IPS DF 19.7 (cell line): Measurements from ENCODE around the gene MOB3C.
"Not testable (repeated sequence)": the region's sequence is repeated elsewhere in the genome, so short reads cannot be mapped to it uniquely, and the experiment has no call there.

Experiments
- DNase-seq: peaks from one replicate; pipeline ENCODE4 v3.0.0-alpha.2; 2013; ENCODE audit warnings: low read depth, low spot score

The MOB3C gene

DNA sequence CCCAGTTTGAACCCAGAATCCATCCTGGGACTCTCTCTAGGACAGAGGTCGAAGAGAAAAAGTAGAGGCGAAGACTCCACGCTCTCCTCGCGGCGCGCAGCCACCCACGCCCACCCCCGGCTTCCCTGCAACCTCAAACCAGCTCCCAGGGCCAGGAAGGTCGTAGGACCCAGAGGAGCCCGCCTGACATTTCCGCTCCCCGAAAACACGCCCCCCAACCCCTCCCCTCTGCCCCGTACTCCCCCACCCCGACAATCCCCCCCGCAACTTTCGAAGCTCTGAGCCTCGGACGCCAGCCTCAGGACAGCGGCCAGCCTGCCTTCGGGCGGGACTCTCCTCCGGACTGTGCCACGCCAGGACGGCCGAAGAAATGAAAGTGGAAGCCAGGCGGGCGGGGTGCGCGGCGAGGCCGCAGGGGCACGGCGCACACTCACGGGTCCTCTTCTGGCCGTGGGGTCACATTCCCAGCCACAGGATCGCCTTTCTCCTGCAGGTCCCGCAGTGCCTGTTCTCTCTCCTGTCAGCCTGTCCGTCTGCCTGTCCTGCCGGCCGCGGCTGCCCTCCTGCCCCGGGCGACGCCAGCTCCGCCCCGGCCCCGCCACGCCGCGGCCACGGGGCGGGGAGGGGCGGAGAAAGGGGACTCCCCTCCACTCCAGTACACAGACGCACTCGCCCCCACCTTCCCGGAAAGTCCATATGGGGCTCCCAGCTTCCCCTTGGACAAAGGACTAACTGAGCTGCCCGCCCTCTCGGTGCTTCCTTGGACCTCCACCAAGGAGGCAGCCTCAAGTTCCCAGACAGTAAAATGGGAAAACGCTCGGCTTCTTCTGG lies at the start of gene MOB3C:
TSS of gene MOB3C (minus strand) at position 535 of the 831 bp plus-strand sequence. CDS start 3,490 bp downstream, outside the sequence.
- DNase-seq = no peak

DNA sequence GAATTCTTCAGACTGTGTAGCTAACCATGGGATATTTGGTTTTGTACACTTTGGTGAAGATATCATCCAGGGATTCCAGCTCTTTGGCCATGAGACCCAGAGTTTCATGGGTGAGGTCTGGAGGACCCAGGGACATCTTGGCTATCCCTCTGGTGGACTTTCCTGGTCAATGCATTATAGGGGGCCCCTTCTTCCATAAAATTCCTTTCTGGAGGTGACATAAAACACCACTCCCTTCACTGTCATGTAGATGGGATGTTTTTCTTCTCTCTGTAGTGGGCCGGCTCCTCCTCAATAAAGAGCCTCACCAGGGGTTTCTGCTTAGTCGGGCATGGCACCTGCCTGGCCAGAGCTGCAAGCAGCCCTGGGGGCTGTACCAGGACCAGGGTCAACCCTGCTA lies 49.4 kb upstream of the MOB3C start:
- DNase-seq = no peak

DNA sequence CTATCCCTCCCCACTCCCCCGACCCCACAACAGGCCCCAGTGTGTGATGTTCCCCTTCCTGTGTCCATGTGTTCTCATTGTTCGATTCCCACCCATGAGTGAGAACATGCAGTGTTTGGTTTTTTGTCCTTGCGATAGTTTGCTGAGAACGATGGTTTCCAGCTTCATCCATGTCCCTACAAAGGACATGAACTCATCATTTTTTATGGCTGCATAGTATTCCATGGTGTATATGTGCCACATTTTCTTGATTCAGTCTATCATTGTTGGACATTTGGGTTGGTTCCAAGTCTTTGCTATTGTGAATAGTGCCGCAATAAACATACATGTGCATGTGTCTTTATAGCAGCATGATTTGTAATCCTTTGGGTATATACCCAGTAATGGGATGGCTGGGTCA lies 46.3 kb upstream of the MOB3C start:
- DNase-seq = not testable (repeated sequence)

DNA sequence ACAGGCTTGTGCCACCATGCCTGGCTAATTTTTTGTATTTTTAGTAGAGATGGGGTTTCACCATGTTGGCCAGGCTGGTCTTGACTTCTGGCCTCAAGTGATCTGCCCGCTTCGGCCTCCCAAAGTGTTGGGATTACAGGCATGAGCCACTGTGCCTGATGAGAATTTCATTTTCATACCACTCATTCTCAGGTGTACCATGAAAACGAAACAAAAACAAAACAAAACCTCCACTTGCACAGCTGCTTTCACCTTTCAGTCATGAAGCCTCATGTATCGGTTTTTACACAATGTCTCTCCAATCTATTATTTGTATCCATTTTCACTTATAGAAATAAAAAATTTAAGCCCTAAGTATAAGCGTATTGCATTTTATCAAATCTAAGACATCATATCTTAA lies 43.5 kb upstream of the MOB3C start:
- not testable (repeated sequence) for DNase-seq

DNA sequence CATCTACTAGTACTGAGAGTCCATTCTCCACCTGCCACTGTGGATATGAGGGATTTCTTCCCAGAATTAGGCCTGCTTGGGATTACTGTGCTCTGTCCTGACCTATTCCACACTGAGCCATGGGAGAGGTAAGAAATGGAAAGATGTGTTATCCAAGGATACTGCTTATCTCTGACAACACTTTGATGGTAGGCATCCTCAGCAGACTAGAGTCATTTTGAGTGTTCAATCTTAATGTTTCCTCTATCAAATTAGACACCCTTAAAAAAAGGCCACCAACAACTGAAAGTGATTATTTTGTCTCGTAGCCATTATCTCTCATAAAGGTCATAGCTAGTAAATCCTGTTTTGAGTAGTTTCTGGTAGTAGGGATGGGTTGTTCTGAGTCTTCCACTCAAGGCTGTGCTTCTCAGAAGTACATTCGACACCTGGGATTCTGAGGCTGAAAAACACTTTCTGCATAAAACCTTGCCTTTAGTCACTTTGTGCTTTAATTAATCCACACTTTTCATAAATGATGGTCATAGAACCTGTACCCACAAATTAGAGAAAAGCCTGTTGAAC lies 42.8 kb upstream of the MOB3C start:
- DNase-seq = no peak

DNA sequence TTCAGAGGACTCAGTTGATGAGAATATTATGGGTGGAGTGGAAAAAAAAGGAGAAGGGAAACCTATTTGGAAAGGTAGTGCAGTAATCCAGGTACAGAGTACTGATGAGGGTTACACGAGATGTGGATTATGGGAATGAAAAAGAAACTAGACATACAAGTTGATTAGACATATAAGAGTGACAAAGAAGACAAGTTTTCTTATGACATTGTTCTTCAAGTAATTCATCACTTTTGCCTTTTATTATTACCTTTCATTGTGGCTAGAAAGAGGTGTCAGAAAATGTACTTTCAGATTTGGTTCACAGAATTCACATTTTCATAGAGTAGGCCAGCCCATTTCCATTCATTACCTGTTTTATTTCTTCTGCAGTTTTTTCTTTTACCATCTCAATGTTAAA lies 41.2 kb upstream of the MOB3C start:
- DNase-seq = no peak

DNA sequence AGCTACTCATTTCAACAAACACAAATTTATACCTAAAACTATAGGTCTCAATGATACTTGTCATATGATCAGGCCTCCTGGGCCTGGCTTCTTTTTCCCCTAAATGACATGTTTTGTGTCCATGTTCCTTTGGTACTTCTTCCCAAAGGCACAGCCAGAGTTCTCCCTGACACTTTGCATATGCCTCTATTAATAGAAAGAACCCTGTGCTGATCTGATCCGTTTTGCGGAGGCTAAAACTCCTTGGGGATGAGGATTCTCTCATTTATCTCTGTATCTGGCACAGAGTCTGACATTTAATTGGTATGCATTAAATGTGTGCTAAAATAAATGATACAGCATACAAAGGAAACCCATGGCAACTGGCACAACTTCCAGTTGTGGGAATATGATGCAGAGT lies 40.0 kb upstream of the MOB3C start:
- no peak for DNase-seq

DNA sequence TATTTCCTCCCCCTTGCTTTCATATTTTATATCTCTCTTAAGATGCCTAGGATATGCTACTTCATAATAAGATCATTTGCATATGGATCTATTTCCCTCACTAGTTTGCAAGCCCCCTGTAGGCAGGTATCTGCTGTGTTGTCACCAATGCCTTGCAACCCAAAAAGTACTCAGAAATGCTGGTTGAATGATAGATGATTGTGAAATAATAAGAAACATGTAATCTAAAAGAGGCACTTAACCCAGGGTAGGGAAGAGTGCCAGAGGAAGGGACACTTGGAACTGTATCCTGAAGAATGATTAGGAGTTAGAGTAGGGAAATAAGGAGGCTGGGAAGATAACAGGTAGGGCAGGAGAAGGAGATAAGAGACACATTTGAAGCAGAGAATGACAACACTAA lies 39.2 kb upstream of the MOB3C start:
- no peak for DNase-seq

DNA sequence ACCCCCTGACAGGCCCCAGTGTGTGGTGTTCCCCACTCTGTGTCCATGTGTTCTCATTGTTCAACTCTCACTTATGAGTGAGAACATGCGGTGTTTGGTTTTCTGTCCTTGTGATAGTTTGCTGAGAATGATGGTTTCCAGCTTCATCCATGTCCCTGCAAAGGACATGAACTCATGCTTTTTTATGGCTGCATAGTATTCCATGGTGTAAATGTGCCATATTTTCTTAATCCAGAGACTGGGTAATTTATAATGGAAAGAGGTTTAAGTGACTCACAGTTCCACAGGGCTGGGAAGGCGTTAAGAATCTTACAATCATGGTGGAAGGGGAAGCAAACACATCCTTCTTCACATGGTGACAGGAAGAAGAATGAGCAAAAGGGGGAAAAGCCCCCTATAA lies 38.1 kb upstream of the MOB3C start:
- not testable (repeated sequence) for DNase-seq

DNA sequence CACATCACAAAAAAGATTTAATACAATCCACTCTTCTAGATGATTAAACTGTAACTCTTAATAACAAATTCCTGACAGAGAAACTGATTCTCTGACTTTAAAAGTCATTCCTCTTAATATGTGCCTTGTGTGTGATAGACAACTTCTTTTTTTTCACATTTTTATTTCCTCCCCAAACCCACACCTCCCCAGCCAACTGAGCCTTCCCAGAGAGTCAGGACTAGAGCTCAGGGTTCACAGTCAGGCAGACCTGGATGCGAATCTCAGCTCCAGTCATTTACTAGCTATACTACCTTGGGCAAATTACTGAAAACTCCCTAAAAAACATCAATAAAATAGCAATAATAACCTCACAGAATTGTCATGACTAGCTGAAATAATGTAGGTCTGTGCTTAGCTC lies 37.4 kb upstream of the MOB3C start:
- DNase-seq = no peak

DNA sequence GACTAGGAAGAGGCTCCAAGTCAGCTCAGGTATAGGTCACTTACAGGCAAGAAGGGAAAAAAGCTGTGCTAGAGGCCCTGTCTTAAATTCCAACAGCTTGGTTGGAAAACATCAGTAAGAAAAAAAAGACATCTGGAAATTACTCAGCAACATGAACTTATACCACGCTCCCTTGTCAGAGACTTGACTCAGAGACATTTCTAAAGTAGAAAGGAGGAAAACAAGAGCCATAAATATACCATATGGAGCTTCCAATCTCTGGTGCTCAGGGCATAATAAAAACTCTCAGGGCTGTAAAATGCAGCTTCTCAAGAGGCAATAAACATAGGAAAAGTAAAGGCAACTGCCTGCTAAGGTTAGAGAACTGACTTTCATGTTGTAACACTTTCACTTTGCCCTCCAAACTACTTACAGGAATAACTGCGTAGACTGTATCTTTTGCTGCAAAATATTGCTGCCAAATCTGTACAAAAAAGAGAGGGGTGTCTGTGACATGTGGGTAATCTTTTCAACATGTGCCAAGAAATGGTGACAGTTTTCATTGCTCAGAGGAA lies 36.9 kb upstream of the MOB3C start:
- no peak for DNase-seq

DNA sequence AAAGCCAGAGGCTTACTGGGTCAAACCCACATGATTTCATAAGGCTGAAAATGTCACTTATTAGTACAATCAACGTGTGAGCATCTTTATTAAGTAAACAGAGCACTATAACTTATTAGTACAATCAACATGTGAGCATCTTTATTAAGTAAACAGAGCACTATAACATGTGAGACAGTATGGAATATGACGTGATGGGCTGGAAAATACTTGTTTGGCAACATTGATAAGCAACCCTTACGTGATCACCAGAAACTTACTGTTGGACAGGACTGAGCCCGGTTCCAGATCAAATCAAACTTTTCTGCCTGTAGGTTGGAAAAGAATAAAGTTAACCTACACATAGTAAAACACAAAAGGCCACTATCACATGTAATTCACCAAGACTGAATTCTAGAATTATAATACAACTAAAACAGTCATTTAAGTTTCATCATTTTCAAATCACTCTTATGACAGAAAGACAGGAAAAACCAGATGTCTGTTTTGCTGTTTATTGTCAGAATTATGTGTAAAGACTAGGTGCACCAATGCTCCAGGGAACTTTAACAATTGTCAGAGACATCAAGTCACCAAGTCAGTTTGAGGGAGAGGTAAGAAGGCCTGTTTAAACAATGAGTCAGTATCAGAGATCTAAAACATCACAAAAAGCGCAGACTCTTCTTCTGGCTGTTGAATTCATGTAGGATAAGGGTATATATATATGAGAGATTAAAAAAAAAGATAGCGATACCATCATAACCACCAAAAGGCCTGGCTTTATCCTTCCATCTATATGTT lies 35.9 kb upstream of the MOB3C start:
- DNase-seq = no peak

DNA sequence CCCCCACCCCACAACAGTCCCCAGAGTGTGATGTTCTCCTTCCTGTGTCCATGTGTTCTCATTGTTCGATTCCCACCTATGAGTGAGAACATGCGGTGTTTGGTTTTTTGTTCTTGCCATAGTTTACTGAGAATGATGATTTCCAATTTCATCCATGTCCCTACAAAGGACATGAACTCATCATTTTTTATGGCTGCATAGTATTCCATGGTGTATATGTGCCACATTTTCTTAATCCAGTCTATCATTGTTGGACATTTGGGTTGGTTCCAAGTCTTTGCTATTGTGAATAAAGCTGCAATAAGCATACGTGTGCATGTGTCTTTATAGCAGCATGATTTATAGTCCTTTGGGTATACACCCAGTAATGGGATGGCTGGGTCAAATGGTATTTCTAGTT lies 34.5 kb upstream of the MOB3C start:
- not testable (repeated sequence) for DNase-seq

DNA sequence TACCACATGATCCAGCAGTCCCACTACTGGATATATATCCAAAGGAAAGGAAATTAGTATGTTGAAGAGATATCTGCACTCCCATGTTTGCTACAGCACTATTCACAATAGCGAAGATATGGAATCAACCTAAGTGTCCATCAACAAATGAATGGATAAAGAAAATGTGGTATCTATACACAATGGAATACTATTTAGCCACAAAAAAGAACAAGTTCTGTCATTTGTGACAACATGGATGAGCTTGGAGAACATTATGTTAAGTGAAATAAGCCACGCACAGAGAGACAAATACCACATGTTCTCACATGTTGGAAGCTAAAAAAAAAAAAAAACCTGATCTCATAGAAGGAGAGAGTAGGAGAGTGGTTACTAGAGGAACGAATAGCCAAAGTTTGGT lies 33.9 kb upstream of the MOB3C start:
- DNase-seq = no peak

DNA sequence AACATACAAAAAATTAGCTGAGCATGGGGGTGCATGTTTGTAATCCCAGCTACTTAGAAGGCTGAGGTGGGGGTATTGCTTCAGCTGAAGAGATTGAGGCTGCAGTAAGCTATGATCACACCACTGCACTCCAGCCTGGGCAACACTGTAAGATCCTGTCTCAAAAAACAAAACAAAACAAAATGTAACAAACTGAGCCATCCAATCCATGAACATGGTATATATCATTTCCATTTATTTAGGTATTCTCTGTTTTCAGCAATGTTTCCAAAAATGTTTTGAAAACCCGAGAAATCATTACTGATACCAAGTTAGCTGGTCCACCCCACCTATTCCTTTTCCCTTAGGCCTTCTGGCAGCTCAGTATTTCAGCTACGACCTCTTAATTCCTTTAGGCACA lies 33.2 kb upstream of the MOB3C start:
- DNase-seq = no peak

DNA sequence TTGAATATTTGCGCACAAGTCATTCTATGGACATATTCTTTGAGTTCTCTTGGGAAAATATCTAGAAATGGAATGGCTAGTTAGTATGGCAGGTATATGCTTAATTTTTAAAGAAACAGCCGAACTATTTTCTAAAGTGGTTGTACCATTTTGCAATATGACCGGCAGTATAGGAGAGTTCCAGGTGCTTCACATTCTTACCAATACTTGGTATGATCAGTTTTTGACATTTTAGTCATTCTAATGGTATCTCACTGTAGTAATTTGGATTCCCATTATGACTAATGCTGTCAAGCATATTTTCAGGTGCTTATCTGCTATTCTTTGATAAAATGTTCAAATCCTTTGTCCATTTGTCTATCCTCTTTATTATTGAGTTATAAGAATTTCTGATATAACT lies 31.0 kb upstream of the MOB3C start:
- DNase-seq = no peak

DNA sequence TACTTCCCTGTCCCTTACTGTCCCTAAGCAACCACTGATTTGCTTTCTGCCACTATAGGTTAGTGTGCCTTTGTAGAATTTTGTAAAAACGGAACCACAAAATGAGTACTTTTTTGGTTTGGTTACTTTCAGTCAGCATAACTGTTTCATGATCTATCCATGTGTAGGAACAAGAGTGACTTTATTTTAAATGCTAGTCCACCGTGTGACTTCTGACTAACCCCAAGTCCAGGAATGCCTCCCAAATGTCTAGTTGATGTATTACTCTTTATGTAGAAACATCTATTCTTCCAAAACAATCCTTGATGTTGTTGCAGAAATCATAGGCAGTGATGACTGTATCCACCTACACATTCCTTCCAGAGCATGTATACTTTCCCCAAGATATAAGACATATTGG lies 30.2 kb upstream of the MOB3C start:
- no peak for DNase-seq

DNA sequence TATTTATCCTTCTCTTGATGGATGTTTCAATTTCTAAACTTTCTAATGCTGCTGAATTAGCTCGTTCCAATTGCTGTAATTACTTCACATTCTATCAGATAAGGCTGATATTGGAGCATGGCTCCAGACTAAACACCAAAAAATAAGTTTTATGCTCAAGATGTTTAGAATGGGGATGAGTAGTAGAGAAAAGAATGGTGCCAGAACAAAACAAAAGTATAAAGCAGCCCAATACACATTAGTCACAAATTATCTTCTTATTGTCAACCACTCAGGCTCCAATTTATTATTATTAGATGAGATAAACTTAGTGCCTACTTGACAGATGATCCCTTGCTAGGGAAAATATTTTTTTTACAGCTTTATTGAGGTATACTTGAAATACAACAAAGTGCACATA lies 29.7 kb upstream of the MOB3C start:
- DNase-seq = no peak

DNA sequence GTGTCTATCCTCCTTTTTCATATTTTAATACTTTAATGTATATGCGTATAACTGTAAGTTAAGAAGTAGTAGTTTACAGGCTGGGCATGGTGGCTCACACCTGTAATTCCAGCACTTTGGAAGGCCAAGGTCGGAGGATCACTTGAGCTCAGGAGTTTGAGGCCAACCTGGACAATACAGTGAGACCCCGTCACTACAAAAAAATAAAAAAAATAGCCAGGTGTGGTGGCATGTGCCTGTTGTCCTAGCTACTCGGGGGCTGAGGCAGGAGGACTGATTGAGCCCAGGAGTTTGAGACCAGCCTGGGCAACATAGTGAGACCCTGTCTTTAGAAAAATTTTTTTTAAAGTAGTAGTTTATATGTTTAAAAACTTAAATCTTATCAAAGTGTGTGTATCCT lies 29.2 kb upstream of the MOB3C start:
- no peak for DNase-seq

DNA sequence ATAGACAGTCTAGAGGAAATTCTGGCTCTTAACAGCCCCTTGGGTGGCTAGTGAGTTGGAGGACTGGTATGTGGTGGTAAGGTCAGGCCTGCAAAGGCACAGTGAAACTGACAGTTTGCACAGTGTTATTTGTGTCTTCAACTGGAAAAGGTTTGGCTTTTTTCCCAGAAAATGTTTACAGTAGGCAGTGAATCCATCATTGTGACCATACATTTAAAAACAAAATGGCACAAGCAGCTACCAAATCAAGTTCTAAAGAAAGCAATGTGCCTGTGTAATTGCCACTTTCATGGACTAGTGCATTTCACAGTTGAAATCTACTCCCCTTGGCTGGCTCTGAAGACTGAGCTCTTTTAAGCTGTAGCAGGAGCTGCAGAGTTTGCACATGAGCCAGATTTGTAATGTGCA lies 26.8 kb upstream of the MOB3C start:
- no peak for DNase-seq

DNA sequence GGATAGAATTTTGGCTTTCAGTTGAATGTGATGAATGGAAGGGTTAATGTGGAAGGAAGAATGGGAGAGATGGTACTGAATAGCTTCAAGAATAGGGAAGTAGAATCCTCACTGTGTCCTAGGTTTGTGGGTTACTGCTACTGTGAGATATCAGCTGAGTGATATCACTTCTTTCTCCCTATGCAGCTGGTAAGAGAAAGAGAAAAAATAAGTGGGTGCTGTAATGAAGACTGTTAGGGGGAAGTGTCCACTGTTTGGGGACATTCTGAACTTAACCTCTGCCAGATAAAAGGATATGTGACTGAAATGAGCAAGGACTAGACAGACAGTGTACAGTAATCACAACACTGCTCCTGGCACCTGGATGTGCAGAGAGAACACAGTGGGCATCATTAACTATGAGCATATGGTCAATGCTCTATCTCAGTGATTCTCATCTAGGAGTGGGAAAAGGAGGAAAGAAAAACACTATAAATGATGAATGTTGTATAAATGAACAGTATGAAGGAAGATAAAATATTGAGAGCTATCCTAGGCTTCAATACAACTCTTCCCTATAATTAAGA lies 25.6 kb upstream of the MOB3C start:
- DNase-seq = no peak

DNA sequence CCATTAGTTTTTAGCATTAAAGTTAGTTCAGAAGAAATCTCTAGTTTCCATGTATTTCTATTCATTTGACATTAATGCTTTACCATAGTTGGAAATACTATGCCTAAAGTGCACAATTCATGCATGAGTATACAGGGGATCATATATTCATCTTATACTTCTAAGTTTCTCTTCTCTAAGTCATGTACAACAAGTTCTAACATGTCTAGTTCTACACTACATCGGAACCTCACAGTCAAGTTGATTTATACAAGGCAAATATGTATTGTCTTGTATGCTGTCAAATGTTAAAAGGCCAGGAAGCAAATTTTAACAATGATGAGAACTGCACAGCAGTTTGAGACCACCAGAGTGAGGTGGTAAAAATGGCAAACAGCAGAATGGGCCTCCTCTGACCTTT lies 22.9 kb upstream of the MOB3C start:
- no peak for DNase-seq
